Nephron (organoid): ENCODE results near the gene CLEC4G.

Experiments used
- H3K27ac Mint-ChIP-seq, 3 experiments: 2 replicates each; pipeline ENCODE4 v1.8.0; 2020; ENCODE audit warnings: mixed read lengths in 3 of 3, mild to moderate bottlenecking in 2 of 3, moderate library complexity in 1 of 3
- H3K27me3 Mint-ChIP-seq: 2 replicates; pipeline ENCODE4 v1.8.0; 2021; ENCODE audit warnings: low read depth, mild to moderate bottlenecking, moderate library complexity, mixed read lengths
- H3K36me3 Mint-ChIP-seq: 2 replicates; pipeline ENCODE4 v1.8.0; 2020; ENCODE audit warnings: low read depth, mixed read lengths
- H3K4me1 Mint-ChIP-seq: 2 replicates; pipeline ENCODE4 v1.8.0; 2020; ENCODE audit warnings: mixed read lengths
- H3K4me3 Mint-ChIP-seq, 3 experiments: 2 replicates each; pipeline ENCODE4 v1.8.0; 2020; ENCODE audit warnings: mild to moderate bottlenecking in 3 of 3, mixed read lengths in 3 of 3, moderate library complexity in 2 of 3
- H3K9me3 Mint-ChIP-seq: 2 replicates; pipeline ENCODE4 v1.8.0; 2020; ENCODE audit warnings: mixed read lengths
- CTCF ChIP-seq, 3 experiments: fragments of 200-600 bp; sonication (generic); IDR thresholded peaks; one replicate each; pipeline ENCODE4 v1.5.0; 2021; ENCODE audit warnings: antibody characterized with exemption in 3 of 3; ENCODE audit not compliant: unreplicated experiment in 3 of 3

The CLEC4G gene

GRCh38 chr19:7732045-7732444 is at the start of gene CLEC4G:
CLEC4G (minus strand) TSS chr19:7732110; CDS start chr19:7732102, 8 bp downstream.
- TF ChIP-seq CTCF (IDR thresholded peaks at IDR 0.05; ENCODE audit: unreplicated experiment in 3 of 3): no peak
- H3K36me3 Mint-ChIP-seq: no peaks in the 10 kb centered on the region
- no peak within 1 kb of the TSS for H3K4me3 Mint-ChIP-seq
- peaks cover 88% of the 10 kb centered on the region for H3K27me3 Mint-ChIP-seq
- no peaks in the 10 kb centered on the region for H3K9me3 Mint-ChIP-seq
- H3K4me1 Mint-ChIP-seq: no peaks in the 10 kb centered on the region
- no peak within 1 kb of the TSS for H3K27ac Mint-ChIP-seq

- no peaks in the 10 kb centered on the region for H3K36me3 Mint-ChIP-seq
- peaks cover 3% of the 10 kb centered on the region for H3K9me3 Mint-ChIP-seq
- no peak overlapping the region for H3K27ac Mint-ChIP-seq
- TF ChIP-seq CTCF (IDR thresholded peaks at IDR 0.05; ENCODE audit: unreplicated experiment in 3 of 3): no peak
- H3K4me3 Mint-ChIP-seq: no peak overlapping the region
- H3K27me3 Mint-ChIP-seq: peaks cover 69% of the 10 kb centered on the region
- H3K4me1 Mint-ChIP-seq: no peaks in the 10 kb centered on the region
Measured at GRCh38 chr19:7781157-7781556, 49.2 kb upstream of the CLEC4G start.

- Mint-ChIP-seq H3K4me1 (no peaks in the 10 kb centered on the region), H3K27me3 (peaks cover 63% of the 10 kb centered on the region), H3K36me3 (no peaks in the 10 kb centered on the region), H3K4me3 (no peak overlapping the region), H3K27ac (no peak overlapping the region), H3K9me3 (no peaks in the 10 kb centered on the region)
- no peak for TF ChIP-seq CTCF (IDR thresholded peaks at IDR 0.05; ENCODE audit: unreplicated experiment in 3 of 3)
Measured at GRCh38 chr19:7779631-7780486, 47.9 kb upstream of the CLEC4G start.

- no peak overlapping the region for H3K27ac Mint-ChIP-seq
- no peaks in the 10 kb centered on the region for H3K9me3 Mint-ChIP-seq
- H3K4me3 Mint-ChIP-seq: no peak overlapping the region
- peaks cover 45% of the 10 kb centered on the region for H3K27me3 Mint-ChIP-seq
- no peaks in the 10 kb centered on the region for H3K36me3 Mint-ChIP-seq
- TF ChIP-seq CTCF (IDR thresholded peaks at IDR 0.05; ENCODE audit: unreplicated experiment in 3 of 3): no peak
- no peaks in the 10 kb centered on the region for H3K4me1 Mint-ChIP-seq
Measured at GRCh38 chr19:7778081-7778480, 46.2 kb upstream of the CLEC4G start.

- Mint-ChIP-seq H3K27ac (no peak overlapping the region), H3K36me3 (no peaks in the 10 kb centered on the region)
Measured at GRCh38 chr19:7775761-7776160, 43.9 kb upstream of the CLEC4G start.

More at GRCh38 chr19:7775761-7776160, 43.9 kb upstream of the CLEC4G start:
- Mint-ChIP-seq H3K4me1 (no peaks in the 10 kb centered on the region), H3K4me3 (no peak overlapping the region), H3K9me3 (no peaks in the 10 kb centered on the region), H3K27me3 (peaks cover 37% of the 10 kb centered on the region)
- no peak for TF ChIP-seq CTCF (IDR thresholded peaks at IDR 0.05; ENCODE audit: unreplicated experiment in 3 of 3)
